GM23338 (cell line): Measurements from ENCODE around the gene KLF4. TPM values are rescaled to one million over a fixed set of nuclear protein-coding genes. Genes with fewer than 3 reads are reported as not detected.

Experiments
- ATAC-seq: fragments of 200-7000 bp; cut with Tn5 transposase; 3 replicates; pipeline ENCODE4 v1.9.1; 2020
- DNase-seq: peaks from one replicate; pipeline ENCODE4 v3.0.0-alpha.2; 2015; ENCODE audit warnings: low spot score
- H2AFZ ChIP-seq: fragments of 200-600 bp; sonication (generic); 2 replicates; pipeline ENCODE4 v1.8.0; 2016; ENCODE audit warnings: antibody characterized with exemption, mild to moderate bottlenecking, moderate library complexity
- H3F3A ChIP-seq: fragments of 200-600 bp; sonication (generic); replicated peaks from 2 replicates; pipeline ENCODE4 v1.8.0; 2017; ENCODE audit warnings: antibody characterized with exemption, mixed run types, low read depth
- H3K27ac ChIP-seq: fragments of 200-600 bp; sonication (generic); 2 replicates; pipeline ENCODE4 v1.6.1; 2016; ENCODE audit warnings: low read depth
- H3K27me3 ChIP-seq: fragments of 200-600 bp; sonication (generic); 2 replicates; pipeline ENCODE4 v1.8.0; 2016; ENCODE audit warnings: mild to moderate bottlenecking, mixed run types, moderate library complexity; ENCODE audit not compliant: insufficient read depth
- H3K36me3 ChIP-seq: fragments of 200-600 bp; sonication (generic); 2 replicates; pipeline ENCODE4 v1.8.0; 2016; ENCODE audit warnings: mild to moderate bottlenecking; ENCODE audit not compliant: insufficient read depth
- H3K4me1 ChIP-seq: fragments of 200-600 bp; sonication (generic); 2 replicates; pipeline ENCODE4 v1.8.0; 2016; ENCODE audit warnings: mild to moderate bottlenecking, moderate library complexity; ENCODE audit not compliant: insufficient read depth
- H3K4me2 ChIP-seq: fragments of 200-600 bp; sonication (generic); 2 replicates; pipeline ENCODE4 v1.7.1; 2017; ENCODE audit warnings: mixed run types
- H3K4me3 ChIP-seq: fragments of 200-600 bp; sonication (generic); 2 replicates; pipeline ENCODE4 v1.6.1; 2016; ENCODE audit warnings: mixed run types
- H3K79me2 ChIP-seq: fragments of 200-600 bp; sonication (generic); replicated peaks from 2 replicates; pipeline ENCODE4 v1.8.0; 2017; ENCODE audit warnings: mild to moderate bottlenecking; ENCODE audit not compliant: insufficient read depth
- H3K9me2 ChIP-seq: fragments of 200-600 bp; sonication (generic); 2 replicates; pipeline ENCODE4 v1.8.0; 2017; ENCODE audit not compliant: insufficient read depth
- H4K20me1 ChIP-seq: fragments of 200-600 bp; sonication (generic); replicated peaks from 2 replicates; pipeline ENCODE4 v1.8.0; 2017; ENCODE audit warnings: mild to moderate bottlenecking; ENCODE audit not compliant: insufficient read depth
- H3K27ac Mint-ChIP-seq: 2 replicates; pipeline ENCODE4 v1.8.0; 2020; ENCODE audit warnings: inconsistent platforms, mild to moderate bottlenecking, moderate library complexity, mixed read lengths
- H3K27me3 Mint-ChIP-seq: 3 replicates; pipeline ENCODE4 v1.8.0; 2022; ENCODE audit warnings: low read depth, mild to moderate bottlenecking, moderate library complexity, mixed read lengths, inconsistent platforms; ENCODE audit not compliant: insufficient read depth, poor library complexity
- H3K36me3 Mint-ChIP-seq: 3 replicates; pipeline ENCODE4 v1.8.0; 2021; ENCODE audit warnings: low read depth, mild to moderate bottlenecking, inconsistent platforms, moderate library complexity, mixed read lengths
- H3K4me1 Mint-ChIP-seq: 3 replicates; pipeline ENCODE4 v1.8.0; 2020; ENCODE audit warnings: mild to moderate bottlenecking, inconsistent platforms, mixed read lengths
- H3K4me3 Mint-ChIP-seq: 3 replicates; pipeline ENCODE4 v1.8.0; 2021; ENCODE audit warnings: moderate library complexity, mild to moderate bottlenecking, inconsistent platforms, mixed read lengths
- H3K9me3 Mint-ChIP-seq: 3 replicates; pipeline ENCODE4 v1.8.0; 2020; ENCODE audit warnings: moderate library complexity, mild to moderate bottlenecking, inconsistent platforms, mixed read lengths
- CREB1 ChIP-seq: fragments of 250-450 bp; sonication (Bioruptor Pico); IDR thresholded peaks from 2 replicates; pipeline ENCODE4 v1.5.0; 2020; ENCODE audit warnings: low read depth, mild to moderate bottlenecking, moderate library complexity
- ETS1 ChIP-seq: IDR thresholded peaks from 2 replicates; pipeline ENCODE4 v1.6.1; 2016; ENCODE audit warnings: antibody characterized with exemption
- EZH2 ChIP-seq: fragments of 200-600 bp; sonication (generic); IDR thresholded peaks from one replicate; pipeline ENCODE4 v1.8.0; 2017; ENCODE audit warnings: antibody characterized with exemption, mild to moderate bottlenecking, low read depth; ENCODE audit not compliant: unreplicated experiment
- EZH2phosphoT487 ChIP-seq: fragments of 200-600 bp; sonication (generic); IDR thresholded peaks from one replicate; pipeline ENCODE4 v1.8.1; 2018; ENCODE audit warnings: antibody characterized with exemption; ENCODE audit not compliant: unreplicated experiment
- JUNB ChIP-seq: IDR thresholded peaks from one replicate; pipeline ENCODE4 v1.6.1; 2016; ENCODE audit warnings: antibody characterized with exemption; ENCODE audit not compliant: unreplicated experiment
- NANOG ChIP-seq: IDR thresholded peaks from 2 replicates; pipeline ENCODE4 v1.6.1; 2016; ENCODE audit warnings: antibody characterized with exemption, borderline replicate concordance
- POLR2AphosphoS5 ChIP-seq: IDR thresholded peaks from 2 replicates; pipeline ENCODE4 v1.6.1; 2016; ENCODE audit warnings: antibody characterized with exemption, low read depth
- STAT1 ChIP-seq: IDR thresholded peaks from one replicate; pipeline ENCODE4 v1.6.1; 2016; ENCODE audit warnings: antibody characterized with exemption; ENCODE audit not compliant: unreplicated experiment
- ZNF114 ChIP-seq: fragments of 250-450 bp; sonication (Bioruptor Pico); IDR thresholded peaks from 2 replicates; pipeline ENCODE4 v1.5.0; 2020; ENCODE audit warnings: mild to moderate bottlenecking, moderate library complexity
- ZNF331 ChIP-seq: fragments of 250-450 bp; sonication (Bioruptor Pico); IDR thresholded peaks from 2 replicates; pipeline ENCODE4 v1.5.0; 2020; ENCODE audit warnings: low read depth, mild to moderate bottlenecking, moderate library complexity
- polyA plus RNA-seq: library from polyadenylated mRNA; unstranded; fragments of >200 nt; fragmentation: Nextera tagmentation; extraction: Ambion mirVana; gene quantifications from 2 replicates; pipeline ENCODE4 v1.2.1, GENCODE V29; 2016
- total RNA-seq: library from RNA; depleted of rRNA; stranded (reverse); fragments of >200 nt; shearing (Covaris generic); gene quantifications from 2 replicates; pipeline ENCODE4 v1.2.3, GENCODE V29; 2014
- TF ChIP-seq, protein P1 (sequence below): IDR thresholded peaks from one replicate; pipeline ENCODE4 v1.6.1; 2018; ENCODE audit warnings: antibody characterized with exemption; ENCODE audit not compliant: unreplicated experiment
- TF ChIP-seq, protein P2 (sequence below): fragments of 250-450 bp; sonication (Bioruptor Pico); IDR thresholded peaks from 2 replicates; pipeline ENCODE4 v1.5.0; 2020; ENCODE audit warnings: mild to moderate bottlenecking, moderate library complexity
- TF ChIP-seq, protein P3 (sequence below), 2 experiments: fragments of 200-600 bp in 1 of 2; sonication (generic) in 1 of 2; conservative IDR thresholded peaks; 2 replicates each; pipeline versions ENCODE4 v1.5.1 to v1.6.1; 2016 to 2017; ENCODE audit warnings: antibody characterized with exemption in 2 of 2, low read depth in 2 of 2, mild to moderate bottlenecking in 2 of 2, moderate library complexity in 1 of 2

Gene KLF4
- total and polyA plus RNA-seq, 2 experiments from 2014 or later = 8.3 to 29.8 TPM

DNA sequence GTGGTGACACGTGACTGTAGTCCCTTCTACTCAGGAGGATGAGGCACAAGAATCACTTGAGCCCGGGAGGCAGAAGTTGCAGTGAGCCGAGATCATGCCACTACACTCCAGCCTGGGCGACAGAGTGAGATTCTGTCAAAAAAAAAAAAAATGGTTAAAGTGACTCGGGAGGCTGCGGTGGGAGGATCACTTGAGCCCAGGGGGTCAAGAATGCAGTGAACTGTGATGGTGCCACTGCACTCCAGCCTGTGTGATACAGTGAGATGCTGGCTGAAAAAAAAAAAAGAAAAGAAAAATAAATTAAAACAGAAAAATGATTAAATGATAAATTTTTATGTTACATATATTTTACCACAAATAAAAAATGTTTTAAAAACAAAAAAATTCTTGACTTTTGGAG is 51.9 kb downstream of the KLF4 start:
- Histone ChIP-seq H3K36me3 (no peaks in the 10 kb centered on the region; the same call in 1 of the 2 replicates), H3K79me2 (no peaks in the 10 kb centered on the region), H3K4me2 (no peak overlapping the region), H3F3A (0 out of 2 replicates have a peak, but pooled peaks cover 3% of the 10 kb centered on the region), H3K27ac (peak overlapping the region; percentile 88), H3K4me1 (peaks cover 13% of the 10 kb centered on the region), H4K20me1 (no peaks in the 10 kb centered on the region), H3K4me3 (no peak overlapping the region), H3K27me3 (no peaks in the 10 kb centered on the region), H2AFZ (no peak overlapping the region), H3K9me2 (no peaks in the 10 kb centered on the region)
- Mint-ChIP-seq H3K4me3 (no peak overlapping the region), H3K36me3 (no peaks in the 10 kb centered on the region), H3K27me3 (peaks cover 4% of the 10 kb centered on the region), H3K27ac (no peak overlapping the region), H3K9me3 (no peaks in the 10 kb centered on the region), H3K4me1 (peaks cover 21% of the 10 kb centered on the region)
- DNase-seq = peak; percentile 36
- TF ChIP-seq ZNF114 (CRISPR knock-in tag) (no peak), EZH2phosphoT487 (no peak), EZH2 (no peak), STAT1 (no peak), JUNB (no peak), ZNF331 (no peak), ETS1 (no peak), CREB1 (CRISPR knock-in tag) (no peak), POLR2AphosphoS5 (no peak), NANOG (no peak)
- TF ChIP-seq, protein P1, sequence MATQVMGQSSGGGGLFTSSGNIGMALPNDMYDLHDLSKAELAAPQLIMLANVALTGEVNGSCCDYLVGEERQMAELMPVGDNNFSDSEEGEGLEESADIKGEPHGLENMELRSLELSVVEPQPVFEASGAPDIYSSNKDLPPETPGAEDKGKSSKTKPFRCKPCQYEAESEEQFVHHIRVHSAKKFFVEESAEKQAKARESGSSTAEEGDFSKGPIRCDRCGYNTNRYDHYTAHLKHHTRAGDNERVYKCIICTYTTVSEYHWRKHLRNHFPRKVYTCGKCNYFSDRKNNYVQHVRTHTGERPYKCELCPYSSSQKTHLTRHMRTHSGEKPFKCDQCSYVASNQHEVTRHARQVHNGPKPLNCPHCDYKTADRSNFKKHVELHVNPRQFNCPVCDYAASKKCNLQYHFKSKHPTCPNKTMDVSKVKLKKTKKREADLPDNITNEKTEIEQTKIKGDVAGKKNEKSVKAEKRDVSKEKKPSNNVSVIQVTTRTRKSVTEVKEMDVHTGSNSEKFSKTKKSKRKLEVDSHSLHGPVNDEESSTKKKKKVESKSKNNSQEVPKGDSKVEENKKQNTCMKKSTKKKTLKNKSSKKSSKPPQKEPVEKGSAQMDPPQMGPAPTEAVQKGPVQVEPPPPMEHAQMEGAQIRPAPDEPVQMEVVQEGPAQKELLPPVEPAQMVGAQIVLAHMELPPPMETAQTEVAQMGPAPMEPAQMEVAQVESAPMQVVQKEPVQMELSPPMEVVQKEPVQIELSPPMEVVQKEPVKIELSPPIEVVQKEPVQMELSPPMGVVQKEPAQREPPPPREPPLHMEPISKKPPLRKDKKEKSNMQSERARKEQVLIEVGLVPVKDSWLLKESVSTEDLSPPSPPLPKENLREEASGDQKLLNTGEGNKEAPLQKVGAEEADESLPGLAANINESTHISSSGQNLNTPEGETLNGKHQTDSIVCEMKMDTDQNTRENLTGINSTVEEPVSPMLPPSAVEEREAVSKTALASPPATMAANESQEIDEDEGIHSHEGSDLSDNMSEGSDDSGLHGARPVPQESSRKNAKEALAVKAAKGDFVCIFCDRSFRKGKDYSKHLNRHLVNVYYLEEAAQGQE = no peak
- TF ChIP-seq, protein P2, sequence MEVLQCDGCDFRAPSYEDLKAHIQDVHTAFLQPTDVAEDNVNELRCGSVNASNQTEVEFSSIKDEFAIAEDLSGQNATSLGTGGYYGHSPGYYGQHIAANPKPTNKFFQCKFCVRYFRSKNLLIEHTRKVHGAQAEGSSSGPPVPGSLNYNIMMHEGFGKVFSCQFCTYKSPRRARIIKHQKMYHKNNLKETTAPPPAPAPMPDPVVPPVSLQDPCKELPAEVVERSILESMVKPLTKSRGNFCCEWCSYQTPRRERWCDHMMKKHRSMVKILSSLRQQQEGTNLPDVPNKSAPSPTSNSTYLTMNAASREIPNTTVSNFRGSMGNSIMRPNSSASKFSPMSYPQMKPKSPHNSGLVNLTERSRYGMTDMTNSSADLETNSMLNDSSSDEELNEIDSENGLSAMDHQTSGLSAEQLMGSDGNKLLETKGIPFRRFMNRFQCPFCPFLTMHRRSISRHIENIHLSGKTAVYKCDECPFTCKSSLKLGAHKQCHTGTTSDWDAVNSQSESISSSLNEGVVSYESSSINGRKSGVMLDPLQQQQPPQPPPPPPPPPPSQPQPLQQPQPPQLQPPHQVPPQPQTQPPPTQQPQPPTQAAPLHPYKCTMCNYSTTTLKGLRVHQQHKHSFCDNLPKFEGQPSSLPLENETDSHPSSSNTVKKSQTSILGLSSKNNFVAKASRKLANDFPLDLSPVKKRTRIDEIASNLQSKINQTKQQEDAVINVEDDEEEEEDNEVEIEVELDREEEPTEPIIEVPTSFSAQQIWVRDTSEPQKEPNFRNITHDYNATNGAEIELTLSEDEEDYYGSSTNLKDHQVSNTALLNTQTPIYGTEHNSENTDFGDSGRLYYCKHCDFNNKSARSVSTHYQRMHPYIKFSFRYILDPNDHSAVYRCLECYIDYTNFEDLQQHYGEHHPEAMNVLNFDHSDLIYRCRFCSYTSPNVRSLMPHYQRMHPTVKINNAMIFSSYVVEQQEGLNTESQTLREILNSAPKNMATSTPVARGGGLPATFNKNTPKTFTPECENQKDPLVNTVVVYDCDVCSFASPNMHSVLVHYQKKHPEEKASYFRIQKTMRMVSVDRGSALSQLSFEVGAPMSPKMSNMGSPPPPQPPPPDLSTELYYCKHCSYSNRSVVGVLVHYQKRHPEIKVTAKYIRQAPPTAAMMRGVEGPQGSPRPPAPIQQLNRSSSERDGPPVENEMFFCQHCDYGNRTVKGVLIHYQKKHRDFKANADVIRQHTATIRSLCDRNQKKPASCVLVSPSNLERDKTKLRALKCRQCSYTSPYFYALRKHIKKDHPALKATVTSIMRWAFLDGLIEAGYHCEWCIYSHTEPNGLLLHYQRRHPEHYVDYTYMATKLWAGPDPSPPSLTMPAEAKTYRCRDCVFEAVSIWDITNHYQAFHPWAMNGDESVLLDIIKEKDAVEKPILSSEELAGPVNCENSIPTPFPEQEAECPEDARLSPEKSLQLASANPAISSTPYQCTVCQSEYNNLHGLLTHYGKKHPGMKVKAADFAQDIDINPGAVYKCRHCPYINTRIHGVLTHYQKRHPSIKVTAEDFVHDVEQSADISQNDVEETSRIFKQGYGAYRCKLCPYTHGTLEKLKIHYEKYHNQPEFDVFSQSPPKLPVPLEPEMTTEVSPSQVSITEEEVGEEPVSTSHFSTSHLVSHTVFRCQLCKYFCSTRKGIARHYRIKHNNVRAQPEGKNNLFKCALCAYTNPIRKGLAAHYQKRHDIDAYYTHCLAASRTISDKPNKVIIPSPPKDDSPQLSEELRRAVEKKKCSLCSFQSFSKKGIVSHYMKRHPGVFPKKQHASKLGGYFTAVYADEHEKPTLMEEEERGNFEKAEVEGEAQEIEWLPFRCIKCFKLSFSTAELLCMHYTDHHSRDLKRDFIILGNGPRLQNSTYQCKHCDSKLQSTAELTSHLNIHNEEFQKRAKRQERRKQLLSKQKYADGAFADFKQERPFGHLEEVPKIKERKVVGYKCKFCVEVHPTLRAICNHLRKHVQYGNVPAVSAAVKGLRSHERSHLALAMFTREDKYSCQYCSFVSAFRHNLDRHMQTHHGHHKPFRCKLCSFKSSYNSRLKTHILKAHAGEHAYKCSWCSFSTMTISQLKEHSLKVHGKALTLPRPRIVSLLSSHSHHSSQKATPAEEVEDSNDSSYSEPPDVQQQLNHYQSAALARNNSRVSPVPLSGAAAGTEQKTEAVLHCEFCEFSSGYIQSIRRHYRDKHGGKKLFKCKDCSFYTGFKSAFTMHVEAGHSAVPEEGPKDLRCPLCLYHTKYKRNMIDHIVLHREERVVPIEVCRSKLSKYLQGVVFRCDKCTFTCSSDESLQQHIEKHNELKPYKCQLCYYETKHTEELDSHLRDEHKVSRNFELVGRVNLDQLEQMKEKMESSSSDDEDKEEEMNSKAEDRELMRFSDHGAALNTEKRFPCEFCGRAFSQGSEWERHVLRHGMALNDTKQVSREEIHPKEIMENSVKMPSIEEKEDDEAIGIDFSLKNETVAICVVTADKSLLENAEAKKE (CRISPR knock-in tag) = no peak
- TF ChIP-seq, protein P3, sequence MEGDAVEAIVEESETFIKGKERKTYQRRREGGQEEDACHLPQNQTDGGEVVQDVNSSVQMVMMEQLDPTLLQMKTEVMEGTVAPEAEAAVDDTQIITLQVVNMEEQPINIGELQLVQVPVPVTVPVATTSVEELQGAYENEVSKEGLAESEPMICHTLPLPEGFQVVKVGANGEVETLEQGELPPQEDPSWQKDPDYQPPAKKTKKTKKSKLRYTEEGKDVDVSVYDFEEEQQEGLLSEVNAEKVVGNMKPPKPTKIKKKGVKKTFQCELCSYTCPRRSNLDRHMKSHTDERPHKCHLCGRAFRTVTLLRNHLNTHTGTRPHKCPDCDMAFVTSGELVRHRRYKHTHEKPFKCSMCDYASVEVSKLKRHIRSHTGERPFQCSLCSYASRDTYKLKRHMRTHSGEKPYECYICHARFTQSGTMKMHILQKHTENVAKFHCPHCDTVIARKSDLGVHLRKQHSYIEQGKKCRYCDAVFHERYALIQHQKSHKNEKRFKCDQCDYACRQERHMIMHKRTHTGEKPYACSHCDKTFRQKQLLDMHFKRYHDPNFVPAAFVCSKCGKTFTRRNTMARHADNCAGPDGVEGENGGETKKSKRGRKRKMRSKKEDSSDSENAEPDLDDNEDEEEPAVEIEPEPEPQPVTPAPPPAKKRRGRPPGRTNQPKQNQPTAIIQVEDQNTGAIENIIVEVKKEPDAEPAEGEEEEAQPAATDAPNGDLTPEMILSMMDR (conservative IDR thresholded peaks at IDR 0.05; ENCODE audit: low read depth in 2 of 2) = no peak
- peak; percentile 32 for ATAC-seq
